MM.1S (cell line): ENCODE results near the gene CNTNAP2.

ENCODE experiments used
- DNase-seq: peaks from one replicate; pipeline ENCODE4 v3.0.0-alpha.2; 2015
- H2AFZ ChIP-seq: fragments of 300-600 bp; sonication (generic); 2 replicates; pipeline ENCODE4 v1.6.0; 2016; ENCODE audit warnings: antibody characterized with exemption, low read length
- H3F3A ChIP-seq: fragments of 300-600 bp; sonication (generic); 2 replicates; pipeline ENCODE4 v1.6.1; 2016; ENCODE audit warnings: mild to moderate bottlenecking, antibody characterized with exemption, low read length, moderate library complexity, mixed read lengths; ENCODE audit not compliant: insufficient read depth
- H3K27ac ChIP-seq: fragments of 300-600 bp; sonication (generic); 2 replicates; pipeline ENCODE4 v1.5.1; 2016; ENCODE audit warnings: mild to moderate bottlenecking, low read length
- H3K27me3 ChIP-seq: fragments of 300-600 bp; sonication (generic); replicated peaks from 2 replicates; pipeline ENCODE4 v1.6.0; 2016; ENCODE audit warnings: low read length; ENCODE audit not compliant: insufficient read depth
- H3K36me3 ChIP-seq: fragments of 300-600 bp; sonication (generic); replicated peaks from 2 replicates; pipeline ENCODE4 v1.6.1; 2016; ENCODE audit warnings: mild to moderate bottlenecking, low read length, mixed read lengths; ENCODE audit not compliant: insufficient read depth
- H3K4me1 ChIP-seq: fragments of 300-600 bp; sonication (generic); 2 replicates; pipeline ENCODE4 v1.6.1; 2016; ENCODE audit warnings: low read length, mixed read lengths
- H3K4me2 ChIP-seq: fragments of 300-600 bp; sonication (generic); 2 replicates; pipeline ENCODE4 v1.6.0; 2016; ENCODE audit warnings: low read depth, low read length
- H3K4me3 ChIP-seq: fragments of 300-600 bp; sonication (generic); 2 replicates; pipeline ENCODE4 v1.5.1; 2016; ENCODE audit warnings: low read length, mixed read lengths
- H3K79me2 ChIP-seq: fragments of 300-600 bp; sonication (generic); 2 replicates; pipeline ENCODE4 v1.6.1; 2016; ENCODE audit warnings: mixed run types, low read length, mixed read lengths
- H3K9ac ChIP-seq: fragments of 300-600 bp; sonication (generic); 2 replicates; pipeline ENCODE4 v1.6.1; 2016; ENCODE audit warnings: low read length, mixed read lengths
- H3K9me2 ChIP-seq: fragments of 300-600 bp; sonication (generic); replicated peaks from 2 replicates; pipeline ENCODE4 v1.6.1; 2016; ENCODE audit warnings: mild to moderate bottlenecking, low read length, mixed read lengths; ENCODE audit not compliant: insufficient read depth
- H3K9me3 ChIP-seq: fragments of 300-600 bp; sonication (generic); replicated peaks from 2 replicates; pipeline ENCODE4 v1.6.1; 2016; ENCODE audit warnings: mild to moderate bottlenecking, low read length, mixed read lengths; ENCODE audit not compliant: insufficient read depth
- H4K20me1 ChIP-seq: fragments of 300-600 bp; sonication (generic); 2 replicates; pipeline ENCODE4 v1.6.1; 2016; ENCODE audit warnings: mild to moderate bottlenecking, low read length, moderate library complexity, mixed read lengths; ENCODE audit not compliant: insufficient read depth
- CTCF ChIP-seq: fragments of 300-600 bp; sonication (generic); IDR thresholded peaks from 2 replicates; pipeline ENCODE4 v1.5.1; 2016; ENCODE audit warnings: antibody characterized with exemption, low read length, mixed read lengths
- EZH2 ChIP-seq: fragments of 300-600 bp; sonication (generic); optimal IDR thresholded peaks from 2 replicates; pipeline ENCODE3; 2017; ENCODE audit warnings: low read depth, mild to moderate bottlenecking, antibody characterized with exemption, low read length, mixed read lengths
- EZH2phosphoT487 ChIP-seq: fragments of 300-600 bp; sonication (generic); IDR thresholded peaks from 2 replicates; pipeline ENCODE4 v1.6.1; 2018; ENCODE audit warnings: antibody characterized with exemption, low read length

The CNTNAP2 gene

GRCh38 chr7:148095066-148095465 lies 1978.5 kb downstream of the CNTNAP2 start:
- Histone ChIP-seq H2AFZ (peak overlapping the region; percentile 49), H3K9me3 (no peaks in the 10 kb centered on the region), H3K9ac (no peak overlapping the region), H3K27me3 (no peaks in the 10 kb centered on the region), H4K20me1 (no peaks in the 10 kb centered on the region), H3K4me3 (no peak overlapping the region), H3K9me2 (no peaks in the 10 kb centered on the region), H3K4me1 (no peaks in the 10 kb centered on the region), H3K27ac (no peak overlapping the region), H3K79me2 (no peaks in the 10 kb centered on the region), H3K36me3 (no peaks in the 10 kb centered on the region), H3K4me2 (no peak overlapping the region), H3F3A (no peaks in the 10 kb centered on the region)
- TF ChIP-seq EZH2phosphoT487 = no peak
- TF ChIP-seq CTCF = no peak
- no peak for TF ChIP-seq EZH2
- no peak for DNase-seq

- Histone ChIP-seq H3F3A (no peaks in the 10 kb centered on the region), H3K4me3 (no peak overlapping the region), H3K27ac (no peak overlapping the region), H3K9ac (no peak overlapping the region), H3K36me3 (no peaks in the 10 kb centered on the region), H3K4me2 (no peak overlapping the region), H3K79me2 (no peaks in the 10 kb centered on the region), H3K4me1 (no peaks in the 10 kb centered on the region), H4K20me1 (no peaks in the 10 kb centered on the region), H2AFZ (no peak overlapping the region), H3K9me2 (no peaks in the 10 kb centered on the region), H3K27me3 (no peaks in the 10 kb centered on the region), H3K9me3 (no peaks in the 10 kb centered on the region)
- no peak for TF ChIP-seq EZH2
- no peak for TF ChIP-seq CTCF
- no peak for TF ChIP-seq EZH2phosphoT487
- no peak for DNase-seq
Observed at GRCh38 chr7:148104136-148104716, 1987.6 kb downstream of the CNTNAP2 start.

- TF ChIP-seq EZH2phosphoT487 = no peak
- TF ChIP-seq EZH2 = no peak
- TF ChIP-seq CTCF = no peak
- no peak overlapping the region for H3K4me3 ChIP-seq
- DNase-seq = no peak
Observed at GRCh38 chr7:148104924-148105323, 1988.3 kb downstream of the CNTNAP2 start.

More at GRCh38 chr7:148104924-148105323, 1988.3 kb downstream of the CNTNAP2 start:
- Histone ChIP-seq H3K27ac (no peak overlapping the region), H3K79me2 (no peaks in the 10 kb centered on the region), H3K9me3 (no peaks in the 10 kb centered on the region), H2AFZ (no peak overlapping the region), H3K4me1 (no peaks in the 10 kb centered on the region), H4K20me1 (no peaks in the 10 kb centered on the region), H3K4me2 (no peak overlapping the region), H3K27me3 (no peaks in the 10 kb centered on the region), H3K9ac (no peak overlapping the region), H3F3A (no peaks in the 10 kb centered on the region), H3K36me3 (no peaks in the 10 kb centered on the region), H3K9me2 (no peaks in the 10 kb centered on the region)
